GM19372 (cell line): Measurements from ENCODE around the gene MTMR4.
"Not testable (repeated sequence)": the region's sequence is repeated elsewhere in the genome, so short reads cannot be mapped to it uniquely, and the experiment has no call there.

ENCODE experiments used
- ATAC-seq: cut with Tn5 transposase; IDR thresholded peaks from one replicate; pipeline ENCODE4 v1.9.1; 2021; ENCODE audit warnings: mild to moderate bottlenecking, low read depth, moderate library complexity; ENCODE audit not compliant: unreplicated experiment

MTMR4 gene

GRCh38 chr17:58493506-58493905 lies 20.9 kb downstream of the MTMR4 start:
- ATAC-seq, result no peak

- ATAC-seq, result no peak
These were observed 22.0 kb downstream of the MTMR4 start for GRCh38 chr17:58492238-58493121.

GRCh38 chr17:58491510-58492045 lies 22.9 kb downstream of the MTMR4 start:
- ATAC-seq, result no peak

- ATAC-seq, result no peak
These were observed 26.0 kb downstream of the MTMR4 start for GRCh38 chr17:58488428-58488890.

- ATAC-seq, result no peak
These were observed 26.6 kb downstream of the MTMR4 start, which contains the start of gene HSF5 for GRCh38 chr17:58487589-58488427. TSS of gene HSF5 (minus strand) at chr17:58488408. CDS start at chr17:58488274, 134 bp downstream.

GRCh38 chr17:58484600-58484999 lies 29.8 kb downstream of the MTMR4 start:
- no peak for ATAC-seq

- ATAC-seq, result not testable (repeated sequence)
These were observed 32.6 kb downstream of the MTMR4 start for GRCh38 chr17:58481798-58482197.

GRCh38 chr17:58480090-58480489 lies 34.3 kb downstream of the MTMR4 start:
- no peak for ATAC-seq

- no peak for ATAC-seq
These were observed 37.6 kb downstream of the MTMR4 start for GRCh38 chr17:58476812-58477211.

GRCh38 chr17:58475985-58476384 lies 38.5 kb downstream of the MTMR4 start:
- no peak for ATAC-seq

GRCh38 chr17:58470356-58470755 lies 44.1 kb downstream of the MTMR4 start:
- no peak for ATAC-seq

- no peak for ATAC-seq
These were observed 45.5 kb downstream of the MTMR4 start for GRCh38 chr17:58468944-58469343.

GRCh38 chr17:58455491-58455890 lies 58.9 kb downstream of the MTMR4 start:
- ATAC-seq, result no peak

- no peak for ATAC-seq
These were observed 61.7 kb downstream of the MTMR4 start for GRCh38 chr17:58452738-58453137.

GRCh38 chr17:58447039-58447975 lies 67.1 kb downstream of the MTMR4 start:
- ATAC-seq, result no peak

- ATAC-seq, result no peak
These were observed 68.4 kb downstream of the MTMR4 start for GRCh38 chr17:58446086-58446485.
